ENCODE measurements around the gene TRAPPC10. TPM values are rescaled to one million over a fixed set of nuclear protein-coding genes. Genes with fewer than 3 reads are reported as not detected.
A peak's percentile ranks its signal among the peaks of the same experiment; 100 is the strongest.

The TRAPPC10 gene
- total RNA-seq, 1 donor from 2014 or later, result 21.4 TPM

- H3K4me3 ChIP-seq, result no peak overlapping the region
- H3K27me3 ChIP-seq (ENCODE audit: low read depth), result no peaks in the 10 kb centered on the region
- TF ChIP-seq CTCF (IDR thresholded peaks at IDR 0.05; ENCODE audit: borderline replicate concordance), result no peak
- no peak for DNase-seq
- peaks cover 13% of the 10 kb centered on the region for H3K4me1 ChIP-seq
- peaks cover 68% of the 10 kb centered on the region for H3K36me3 ChIP-seq
- no peak overlapping the region for H3K27ac ChIP-seq (replicated peaks)
- intact Hi-C loops (cut with micrococcal nuclease), result no loop called here
- no peaks in the 10 kb centered on the region for H3K9me3 ChIP-seq (replicated peaks)
These were observed 38.5 kb upstream of the TRAPPC10 start for GRCh38 chr21:43973634-43973955.

DNA sequence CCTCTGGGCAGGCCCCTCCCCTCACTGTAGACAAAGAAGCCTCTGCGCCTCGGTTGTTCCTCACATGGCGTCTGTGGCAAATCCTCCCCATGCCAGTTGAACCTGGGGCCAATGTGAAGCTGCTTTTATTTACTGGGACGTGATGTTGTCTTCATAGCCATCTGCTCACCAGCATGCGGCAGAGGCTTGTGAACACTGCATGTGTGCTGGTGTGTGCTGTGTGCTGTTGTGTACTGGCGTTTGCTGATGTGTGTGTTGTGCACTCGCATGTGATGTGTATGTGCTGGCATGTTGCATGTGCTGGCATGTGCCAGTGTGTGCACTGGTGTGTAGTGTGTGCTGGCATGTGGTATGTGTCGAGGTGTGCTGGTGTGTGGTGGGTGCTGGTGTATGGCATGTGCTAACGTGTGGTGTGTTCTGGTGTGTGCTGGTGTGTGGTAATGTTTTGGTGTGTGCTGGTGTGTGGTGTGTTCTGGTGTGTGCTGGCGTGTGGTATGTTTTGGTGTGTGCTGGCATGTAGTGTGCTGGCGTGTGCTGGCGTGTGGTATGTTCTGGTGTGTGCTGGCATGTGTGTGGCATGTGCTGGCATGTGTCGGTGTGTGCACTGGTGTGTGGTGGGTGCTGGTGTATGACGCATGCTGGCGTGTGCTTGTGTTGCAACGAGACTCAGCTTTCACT lies 37.2 kb upstream of the TRAPPC10 start:
- no peak for TF ChIP-seq CTCF (IDR thresholded peaks at IDR 0.05; ENCODE audit: borderline replicate concordance)
- no peaks in the 10 kb centered on the region for H3K9me3 ChIP-seq (replicated peaks)
- no peak for DNase-seq
- peaks cover 13% of the 10 kb centered on the region for H3K4me1 ChIP-seq
- H3K27ac ChIP-seq (replicated peaks), result no peak overlapping the region
- no peak overlapping the region for H3K4me3 ChIP-seq
- intact Hi-C loops (cut with micrococcal nuclease), result no loop called here
- H3K36me3 ChIP-seq, result peaks cover 71% of the 10 kb centered on the region
- H3K27me3 ChIP-seq (ENCODE audit: low read depth), result no peaks in the 10 kb centered on the region

DNA sequence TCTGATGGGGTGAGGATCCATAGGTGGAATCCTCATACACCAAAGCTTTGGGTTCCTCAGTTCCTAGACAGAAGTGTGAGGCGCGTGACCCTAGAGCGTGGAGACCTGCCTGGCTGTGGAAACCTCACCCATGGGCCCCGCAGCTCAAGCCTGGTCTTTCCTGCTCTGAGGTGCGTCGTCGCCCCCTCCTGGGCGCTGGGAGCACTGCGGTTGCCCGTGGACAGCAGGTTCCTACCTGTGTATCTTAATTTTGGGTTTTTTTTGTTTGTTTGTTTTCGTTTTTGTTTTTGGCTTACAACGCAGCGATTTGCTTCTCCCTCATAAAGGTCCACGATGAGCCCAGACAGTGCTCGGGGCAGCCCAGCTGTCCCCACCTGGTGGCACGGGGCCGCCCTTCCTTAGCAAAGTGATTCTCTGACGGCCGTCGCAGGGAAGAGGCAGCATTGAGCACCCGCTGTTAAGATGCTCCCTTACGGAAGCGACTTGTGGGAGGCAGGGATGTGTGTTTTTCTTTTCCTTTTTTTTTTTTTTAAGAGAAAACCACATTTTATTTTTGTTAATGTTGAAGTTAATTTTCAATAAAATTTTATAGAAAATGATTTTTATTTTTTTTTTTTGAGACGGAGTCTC lies 36.5 kb upstream of the TRAPPC10 start:
- Histone ChIP-seq H3K27ac (replicated peaks) (no peak overlapping the region), H3K9me3 (replicated peaks) (no peaks in the 10 kb centered on the region), H3K27me3 (ENCODE audit: low read depth) (no peaks in the 10 kb centered on the region), H3K4me3 (no peak overlapping the region), H3K4me1 (peaks cover 13% of the 10 kb centered on the region), H3K36me3 (peaks cover 71% of the 10 kb centered on the region)
- peak; percentile 76 for DNase-seq
- TF ChIP-seq CTCF (IDR thresholded peaks at IDR 0.05; ENCODE audit: borderline replicate concordance), result peak; percentile 95
- intact Hi-C loops (cut with micrococcal nuclease), result no loop called here

DNA sequence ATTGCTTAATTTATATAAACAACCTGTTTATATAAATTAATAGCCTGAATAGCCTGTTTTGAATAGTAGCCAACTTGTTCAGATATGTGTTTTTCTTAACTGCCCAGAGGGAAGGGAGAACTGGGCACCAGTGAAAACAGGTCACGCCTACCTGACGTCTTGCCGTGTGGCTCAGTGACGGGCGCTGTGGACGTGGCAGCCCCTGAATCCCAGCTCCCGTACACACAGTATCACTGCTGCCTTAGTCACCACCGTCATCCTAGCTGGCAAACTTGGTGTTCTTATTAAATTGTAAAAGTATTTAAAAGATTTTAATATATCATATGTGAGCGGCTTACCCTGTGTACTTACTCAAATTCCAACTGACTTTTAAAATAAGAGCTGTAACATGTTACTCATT lies 35.4 kb upstream of the TRAPPC10 start:
- Histone ChIP-seq H3K27me3 (ENCODE audit: low read depth) (no peaks in the 10 kb centered on the region), H3K27ac (replicated peaks) (no peak overlapping the region), H3K9me3 (replicated peaks) (no peaks in the 10 kb centered on the region), H3K4me1 (peaks cover 13% of the 10 kb centered on the region), H3K4me3 (no peak overlapping the region), H3K36me3 (peaks cover 71% of the 10 kb centered on the region)
- DNase-seq, result no peak
- intact Hi-C loops (cut with micrococcal nuclease), result no loop called here
- TF ChIP-seq CTCF (IDR thresholded peaks at IDR 0.05; ENCODE audit: borderline replicate concordance), result no peak

GRCh38 chr21:43978060-43978459 lies 34.0 kb upstream of the TRAPPC10 start:
- no peak overlapping the region for H3K27ac ChIP-seq (replicated peaks)
- intact Hi-C loops (cut with micrococcal nuclease), result no loop called here
- no peak for TF ChIP-seq CTCF (IDR thresholded peaks at IDR 0.05; ENCODE audit: borderline replicate concordance)
- H3K27me3 ChIP-seq (ENCODE audit: low read depth), result no peaks in the 10 kb centered on the region
- no peak for DNase-seq
- H3K36me3 ChIP-seq, result peaks cover 71% of the 10 kb centered on the region
- no peaks in the 10 kb centered on the region for H3K9me3 ChIP-seq (replicated peaks)
- no peak overlapping the region for H3K4me3 ChIP-seq
- peaks cover 11% of the 10 kb centered on the region for H3K4me1 ChIP-seq

Data from left ventricle myocardium inferior (tissue), 1 donor.